OCI-LY7 (cell line): ENCODE data around the gene ANKS1A. TPM values are rescaled to one million over a fixed set of nuclear protein-coding genes. Genes with fewer than 3 reads are reported as not detected.

Experiments used
- BruUV-seq: library from RNA; stranded (reverse); fragments of 400-500 nt; replicated peaks from 2 replicates; lab custom pipeline; 2021; lab: Mats Ljungman, UMichigan
- CTCF ChIA-PET: fragments of 300-600 bp; sonication (Branson Sonifier 250); formaldehyde crosslinking; loops from one replicate; lab custom pipeline; 2022; ENCODE audit warnings: antibody characterized with exemption; ENCODE audit not compliant: unreplicated experiment; lab: Charles Lee
- POLR2A ChIA-PET: fragments of 300-600 bp; sonication (Branson Sonifier 250); formaldehyde crosslinking; loops from one replicate; lab custom pipeline; 2022; ENCODE audit warnings: antibody characterized with exemption; lab: Charles Lee
- DNase-seq: peaks from one replicate; pipeline ENCODE4 v3.0.0-alpha.2; 2015; ENCODE audit warnings: low spot score
- H2AFZ ChIP-seq: fragments of 200-600 bp; sonication (generic), shearing (Covaris generic); 2 replicates; pipeline ENCODE4 v1.6.1; 2014; ENCODE audit warnings: mild to moderate bottlenecking, antibody characterized with exemption, low read length, moderate library complexity
- H3K27ac ChIP-seq: fragments of 200-600 bp; sonication (generic); 2 replicates; pipeline ENCODE4 v1.5.1; 2014; ENCODE audit warnings: mixed run types, low read depth, mild to moderate bottlenecking, moderate library complexity, low read length, inconsistent platforms; ENCODE audit not compliant: poor library complexity, severe bottlenecking
- H3K36me3 ChIP-seq: fragments of 200-600 bp; sonication (generic); 2 replicates; pipeline ENCODE4 v1.6.1; 2014; ENCODE audit warnings: mild to moderate bottlenecking, antibody characterized with exemption, low read length, moderate library complexity, mixed read lengths; ENCODE audit not compliant: insufficient read depth
- H3K4me1 ChIP-seq: fragments of 200-600 bp; sonication (generic); 2 replicates; pipeline ENCODE4 v1.5.1; 2014; ENCODE audit warnings: mild to moderate bottlenecking, low read length; ENCODE audit not compliant: insufficient read depth, poor library complexity, severe bottlenecking
- H3K4me2 ChIP-seq: fragments of 200-600 bp; sonication (generic); 2 replicates; pipeline ENCODE4 v1.6.1; 2014; ENCODE audit warnings: mild to moderate bottlenecking, low read length
- H3K4me3 ChIP-seq: fragments of 200-600 bp; sonication (generic); 2 replicates; pipeline ENCODE4 v1.5.1; 2014; ENCODE audit warnings: mild to moderate bottlenecking, low read depth, low read length; ENCODE audit not compliant: poor library complexity, severe bottlenecking
- H3K79me2 ChIP-seq: fragments of 200-600 bp; sonication (generic); 2 replicates; pipeline ENCODE4 v1.6.1; 2016; ENCODE audit warnings: low read depth, mild to moderate bottlenecking, low read length, moderate library complexity, mixed read lengths; ENCODE audit not compliant: insufficient read depth
- H3K9me2 ChIP-seq: fragments of 200-600 bp; sonication (generic); 2 replicates; pipeline ENCODE4 v1.6.1; 2016; ENCODE audit warnings: mild to moderate bottlenecking, low read length, mixed read lengths; ENCODE audit not compliant: insufficient read depth
- H3K9me3 ChIP-seq: fragments of 200-600 bp; sonication (generic); 2 replicates; pipeline ENCODE4 v1.6.1; 2014; ENCODE audit warnings: mild to moderate bottlenecking, mixed run types, low read length, mixed read lengths
- H4K20me1 ChIP-seq: fragments of 200-600 bp; sonication (generic); 2 replicates; pipeline ENCODE4 v1.6.1; 2014; ENCODE audit warnings: mild to moderate bottlenecking, antibody characterized with exemption, low read length, moderate library complexity, mixed read lengths; ENCODE audit not compliant: insufficient read depth
- CTCF ChIP-seq: fragments of 200-600 bp; sonication (generic); conservative IDR thresholded peaks from 2 replicates; pipeline ENCODE4 v1.5.1; 2014; ENCODE audit warnings: mild to moderate bottlenecking, antibody characterized with exemption, low read length, moderate library complexity, mixed read lengths
- EZH2phosphoT487 ChIP-seq: fragments of 200-600 bp; sonication (generic); IDR thresholded peaks from 2 replicates; pipeline ENCODE4 v1.6.1; 2018; ENCODE audit warnings: low read depth, borderline replicate concordance, mild to moderate bottlenecking, mixed run types, antibody characterized with exemption, low read length, moderate library complexity, mixed read lengths
- intact Hi-C: fragments of 100-400 bp; cut with micrococcal nuclease; formaldehyde crosslinking; loops from one replicate; pipeline ENCODE4 v1.10.0; 2022; ENCODE audit not compliant: unreplicated experiment
- total RNA-seq, 2 experiments: library from RNA; depleted of rRNA in 1 of 2; stranded (reverse); fragments of >200 nt in 1 of 2; shearing (Covaris generic) in 1 of 2; gene quantifications; 2 replicates each; pipeline ENCODE4 v1.2.3, GENCODE V29; 2014 to 2022

The ANKS1A gene
- total RNA-seq, 2 experiments from 2014 or later = 7.8 to 13.8 TPM

GRCh38 chr6:35046862-35047261 is 157.8 kb downstream of the ANKS1A start:
- no peak for DNase-seq
- H3K4me3 ChIP-seq = no peak overlapping the region
- POLR2A ChIA-PET = no interaction called here
- H3K9me3 ChIP-seq = no peaks in the 10 kb centered on the region
- no peaks in the 10 kb centered on the region for H3K4me1 ChIP-seq
- no peaks in the 10 kb centered on the region for H3K9me2 ChIP-seq
- CTCF ChIA-PET = no interaction called here
- TF ChIP-seq EZH2phosphoT487 = no peak
- TF ChIP-seq CTCF = no peak
- H4K20me1 ChIP-seq = no peaks in the 10 kb centered on the region
- no peak overlapping the region for H3K4me2 ChIP-seq
- no peaks in the 10 kb centered on the region for H3K36me3 ChIP-seq
- H3K79me2 ChIP-seq = no peaks in the 10 kb centered on the region
- no peak overlapping the region for H2AFZ ChIP-seq
- no peak overlapping the region for H3K27ac ChIP-seq
- intact Hi-C loops = no loop called here
- no TSS peak for BruUV-seq

GRCh38 chr6:35047265-35048011 is 158.4 kb downstream of the ANKS1A start:
- no peak overlapping the region for H3K27ac ChIP-seq
- no peak overlapping the region for H3K4me2 ChIP-seq
- no peaks in the 10 kb centered on the region for H4K20me1 ChIP-seq
- H2AFZ ChIP-seq = no peak overlapping the region
- H3K4me3 ChIP-seq = no peak overlapping the region
- H3K4me1 ChIP-seq = no peaks in the 10 kb centered on the region
- H3K79me2 ChIP-seq = no peaks in the 10 kb centered on the region
- intact Hi-C loops = no loop called here
- ChIA-PET CTCF (no interaction called here), POLR2A (no interaction called here)
- TF ChIP-seq EZH2phosphoT487 (no peak), CTCF (no peak)
- H3K9me2 ChIP-seq = no peaks in the 10 kb centered on the region
- no peaks in the 10 kb centered on the region for H3K9me3 ChIP-seq
- no peak for DNase-seq
- BruUV-seq = no TSS peak
- no peaks in the 10 kb centered on the region for H3K36me3 ChIP-seq

GRCh38 chr6:35048031-35048613 is 159.1 kb downstream of the ANKS1A start:
- H3K27ac ChIP-seq = no peak overlapping the region
- intact Hi-C loops = no loop called here
- DNase-seq = no peak
- ChIA-PET CTCF (no interaction called here), POLR2A (no interaction called here)
- no peak overlapping the region for H3K4me3 ChIP-seq
- H3K9me3 ChIP-seq = no peaks in the 10 kb centered on the region
- no peaks in the 10 kb centered on the region for H4K20me1 ChIP-seq
- no peak overlapping the region for H3K4me2 ChIP-seq
- H3K36me3 ChIP-seq = no peaks in the 10 kb centered on the region
- no peaks in the 10 kb centered on the region for H3K4me1 ChIP-seq
- no peak overlapping the region for H2AFZ ChIP-seq
- H3K79me2 ChIP-seq = no peaks in the 10 kb centered on the region
- TF ChIP-seq EZH2phosphoT487 (no peak), CTCF (no peak)
- no TSS peak for BruUV-seq
- H3K9me2 ChIP-seq = no peaks in the 10 kb centered on the region
